GM12878 (cell line): ENCODE results near the gene PDE7B. TPM values are rescaled to one million over a fixed set of nuclear protein-coding genes. Genes with fewer than 3 reads are reported as not detected.

Experiments used
- ATAC-seq: fragments of 200-7000 bp; cut with Tn5 transposase; 3 replicates; pipeline ENCODE4 v1.9.1; 2020; ENCODE audit warnings: mild to moderate bottlenecking, moderate library complexity
- BruUV-seq: library from RNA; stranded (reverse); fragments of 400-500 nt; replicated peaks from 2 replicates; lab custom pipeline; 2021; lab: Mats Ljungman, UMichigan
- CTCF ChIA-PET: fragments of 300-600 bp; sonication (Branson Sonifier 250); formaldehyde crosslinking; extraction: SDS; loops from one replicate; lab custom pipeline; 2021; ENCODE audit warnings: inconsistent platforms; lab: Yijun Ruan, JAX
- POLR2A ChIA-PET: fragments of 350-600 bp; formaldehyde crosslinking; extraction: SDS; loops from one replicate; lab custom pipeline; 2021; ENCODE audit warnings: inconsistent platforms; lab: Charles Lee
- RAD21 ChIA-PET: fragments of 300-600 bp; sonication (Branson Sonifier 250); formaldehyde crosslinking; loops from one replicate; lab custom pipeline; 2023; ENCODE audit warnings: antibody characterized with exemption; ENCODE audit not compliant: unreplicated experiment; lab: Charles Lee
- SMC1A ChIA-PET: fragments of 300-600 bp; sonication (Branson Sonifier 250); formaldehyde crosslinking; loops from one replicate; lab custom pipeline; 2023; ENCODE audit not compliant: unreplicated experiment, uncharacterized antibody; lab: Charles Lee
- DNase-seq: peaks from one replicate; pipeline ENCODE4 v3.0.0-alpha.2; 2011; ENCODE audit warnings: low read depth, low spot score
- FAIRE-seq: peaks from 3 replicates; lab custom pipeline; 2011; peaks lifted over from hg19 to GRCh38; lab: Jason Lieb, UNC
- H2AFZ ChIP-seq: 2 replicates; pipeline ENCODE4 v1.6.0; 2011; ENCODE audit warnings: low read depth, low read length, control low read depth; ENCODE audit not compliant: control insufficient read depth
- H3K27ac ChIP-seq: 2 replicates; pipeline ENCODE4 v1.5.1; 2011; ENCODE audit warnings: control low read depth; ENCODE audit not compliant: control insufficient read depth, insufficient read depth
- H3K27me3 ChIP-seq, 2 experiments: replicated peaks in 1 of 2; 2 replicates each; pipeline versions ENCODE4 v1.6.0 to v1.6.1; 2011; ENCODE audit warnings: low read length in 1 of 2; ENCODE audit not compliant: control insufficient read depth in 2 of 2, insufficient read depth in 2 of 2
- H3K36me3 ChIP-seq, 2 experiments: 2 replicates each; pipeline ENCODE4 v1.5.1; 2011; ENCODE audit warnings: low read length in 1 of 2; ENCODE audit not compliant: control insufficient read depth in 2 of 2, insufficient read depth in 2 of 2
- H3K4me1 ChIP-seq: 2 replicates; pipeline ENCODE4 v1.6.1; 2011; ENCODE audit warnings: mild to moderate bottlenecking, low read length, moderate library complexity, mixed read lengths; ENCODE audit not compliant: control insufficient read depth, insufficient read depth
- H3K4me2 ChIP-seq: 2 replicates; pipeline ENCODE4 v1.6.0; 2011; ENCODE audit warnings: control low read depth; ENCODE audit not compliant: control insufficient read depth, insufficient read depth
- H3K4me3 ChIP-seq: fragments of 200-600 bp; sonication (generic); 2 replicates; pipeline ENCODE4 v1.5.1; 2016
- H3K79me2 ChIP-seq: 2 replicates; pipeline ENCODE4 v1.6.0; 2011; ENCODE audit warnings: low read length; ENCODE audit not compliant: control insufficient read depth, insufficient read depth
- H3K9ac ChIP-seq: 2 replicates; pipeline ENCODE4 v1.8.0; 2011; ENCODE audit warnings: low read length, control low read depth, mixed read lengths; ENCODE audit not compliant: control insufficient read depth, insufficient read depth
- H3K9me3 ChIP-seq: replicated peaks from 3 replicates; pipeline ENCODE4 v1.5.1; 2011; ENCODE audit warnings: mild to moderate bottlenecking, low read length; ENCODE audit not compliant: control insufficient read depth, insufficient read depth
- H4K20me1 ChIP-seq: 2 replicates; pipeline ENCODE4 v1.6.0; 2011; ENCODE audit not compliant: control insufficient read depth, insufficient read depth
- CBFB ChIP-seq: IDR thresholded peaks from 2 replicates; pipeline ENCODE4 v1.6.1; 2016; ENCODE audit warnings: antibody characterized with exemption, low read depth
- CEBPZ ChIP-seq: fragments of 150-350 bp; IDR thresholded peaks from 2 replicates; pipeline ENCODE4 v1.6.1; 2016; ENCODE audit warnings: low read depth, low read length
- HDGF ChIP-seq: fragments of 450-650 bp; IDR thresholded peaks from 2 replicates; pipeline ENCODE4 v1.6.1; 2016; ENCODE audit warnings: antibody characterized with exemption
- IKZF2 ChIP-seq, 2 experiments: fragments of 450-650 bp; IDR thresholded peaks; 2 replicates each; pipeline ENCODE4 v1.6.1; 2017; ENCODE audit warnings: mild to moderate bottlenecking in 2 of 2, moderate library complexity in 2 of 2
- PRDM15 ChIP-seq: fragments of 450-650 bp; formaldehyde crosslinking; IDR thresholded peaks from 2 replicates; pipeline ENCODE4 v1.4.0; 2020; ENCODE audit warnings: mild to moderate bottlenecking, moderate library complexity
- YBX1 ChIP-seq: fragments of 450-650 bp; IDR thresholded peaks from 2 replicates; pipeline ENCODE4 v1.6.1; 2016; ENCODE audit warnings: antibody characterized with exemption
- WGBS: methylation state at CpG from one replicate; pipeline ENCODE4 v1.1.6; 2016; ENCODE audit warnings: low lambda C conversion rate; ENCODE audit not compliant: insufficient replicate concordance, insufficient coverage; ENCODE audit errors: missing lambda C conversion rate; 5-methylcytosine and 5-hydroxymethylcytosine counted together
- in situ Hi-C: fragments of 300-500 bp; cut with MboI; formaldehyde crosslinking; loops from 9 replicates; pipeline ENCODE4 v1.14.3; 2018; ENCODE audit warnings: mixed read lengths
- intact Hi-C: fragments of 100-400 bp; cut with micrococcal nuclease; formaldehyde crosslinking; loops from one replicate; pipeline ENCODE4 v1.14.2; 2022; ENCODE audit not compliant: unreplicated experiment
- polyA plus RNA-seq, 11 experiments: library from polyadenylated mRNA; depleted of rRNA in 4 of 11; unstranded in 6 of 11; stranded (reverse) in 5 of 11; fragments of >200 nt; fragmentation: Nextera tagmentation in 4 of 11; fragmentation: Illumina TruSeq in 1 of 11; extraction: Ambion mirVana in 4 of 11; extraction: Trizol in 1 of 11; gene quantifications; 1 replicate in 1 of 11; 2 replicates in 10 of 11; pipeline versions ENCODE4 v1.2.1 to v1.2.3, GENCODE V29; 2011 to 2016; ENCODE audit warnings: inconsistent platforms in 2 of 11, missing spikeins in 2 of 11, low read depth in 1 of 11
- total RNA-seq, 4 experiments: library from RNA; depleted of rRNA in 3 of 4; stranded (reverse); fragments of >200 nt in 3 of 4; fragmentation: Illumina TruSeq in 1 of 4; extraction: Trizol in 1 of 4; gene quantifications; 2 replicates each; pipeline versions ENCODE4 v1.2.1 to v1.2.3, GENCODE V29; 2013 to 2021

Gene PDE7B
- total and polyA plus RNA-seq, 10 of the 15 experiments (the other 5 are each of a cell fraction or from before 2014, with no cell fraction given) = not detected

GRCh38 chr6:135944120-135944519 lies 92.6 kb downstream of the PDE7B start:
- no peaks in the 10 kb centered on the region for H3K4me1 ChIP-seq
- 0% methylated on average over 6 of the region's 6 CpGs for WGBS
- FAIRE-seq (no peak), ATAC-seq (no peak), DNase-seq (no peak)
- no peaks in the 10 kb centered on the region; a peak in 3 of 4 replicates for H3K27me3 ChIP-seq
- no peaks in the 10 kb centered on the region for H3K36me3 ChIP-seq
- H3K79me2 ChIP-seq = no peaks in the 10 kb centered on the region
- H3K9me3 ChIP-seq = no peaks in the 10 kb centered on the region
- no peak overlapping the region for H3K4me2 ChIP-seq
- ChIA-PET CTCF (interaction anchor here (0.9 kb wide), 1 partner anchor 43 kb away, joined by 3 read pairs; no protein-coding TSS in a partner anchor), RAD21 (no interaction called here), POLR2A (no interaction called here), SMC1A (no interaction called here)
- intact Hi-C loops (no loop called here), in situ Hi-C loops (no loop called here)
- H3K4me3 ChIP-seq = no peak overlapping the region
- no peak overlapping the region for H3K9ac ChIP-seq
- BruUV-seq = no TSS peak
- TF ChIP-seq IKZF2 (IDR thresholded peaks at IDR 0.05) (no peak), PRDM15 (CRISPR knock-in tag) (no peak), CBFB (no peak)
- H4K20me1 ChIP-seq = no peaks in the 10 kb centered on the region; the same call in 1 of the 2 replicates
- H3K27ac ChIP-seq = no peak overlapping the region
- no peak overlapping the region for H2AFZ ChIP-seq

GRCh38 chr6:135946674-135947073 lies 95.2 kb downstream of the PDE7B start:
- H3K4me2 ChIP-seq = no peak overlapping the region
- H2AFZ ChIP-seq = no peak overlapping the region
- no peak for FAIRE-seq
- CTCF ChIA-PET = interaction anchor here (0.6 kb wide), 1 partner anchor 411 kb away, joined by 3 read pairs; no protein-coding TSS in a partner anchor
- no peaks in the 10 kb centered on the region for H3K9me3 ChIP-seq
- H3K4me1 ChIP-seq = no peaks in the 10 kb centered on the region
- TF ChIP-seq YBX1 = no peak
- no peak for TF ChIP-seq HDGF
- TF ChIP-seq CEBPZ = no peak
- no peak overlapping the region for H3K27ac ChIP-seq
- WGBS = 29% methylated on average over 3 of the region's 3 CpGs
- DNase-seq = no peak
- in situ Hi-C loops (no loop called here), intact Hi-C loops (no loop called here)
- ATAC-seq = no peak
- no peaks in the 10 kb centered on the region; the same call in 1 of the 2 replicates for H4K20me1 ChIP-seq
- no peaks in the 10 kb centered on the region; a peak in 2 of 4 replicates for H3K27me3 ChIP-seq
- H3K36me3 ChIP-seq = no peaks in the 10 kb centered on the region
- POLR2A ChIA-PET = no interaction called here
- H3K4me3 ChIP-seq = no peak overlapping the region
- SMC1A ChIA-PET = interaction anchor here (0.6 kb wide), 2 partner anchors 79 to 279 kb away, joined by 3 to 4 read pairs; no protein-coding TSS in a partner anchor
- H3K79me2 ChIP-seq = no peaks in the 10 kb centered on the region
- RAD21 ChIA-PET = no interaction called here
- no peak overlapping the region for H3K9ac ChIP-seq
- BruUV-seq = no TSS peak
